A673 (cell line): ENCODE data around the gene TPTE2. TPM values are rescaled to one million over a fixed set of nuclear protein-coding genes. Genes with fewer than 3 reads are reported as not detected.
"Not testable (repeated sequence)": the region's sequence is repeated elsewhere in the genome, so short reads cannot be mapped to it uniquely, and the experiment has no call there.

Experiments
- BruUV-seq: library from RNA; stranded (reverse); fragments of 400-500 nt; replicated peaks from 2 replicates; lab custom pipeline; 2021; lab: Mats Ljungman, UMichigan
- CTCF ChIA-PET: fragments of 300-600 bp; sonication (Branson Sonifier 250); formaldehyde crosslinking; loops from one replicate; lab custom pipeline; 2022; ENCODE audit warnings: antibody characterized with exemption; lab: Charles Lee
- POLR2A ChIA-PET: fragments of 300-600 bp; sonication (Branson Sonifier 250); formaldehyde crosslinking; loops from one replicate; lab custom pipeline; 2022; ENCODE audit warnings: antibody characterized with exemption; ENCODE audit not compliant: low non-redundant PET; lab: Charles Lee
- DNase-seq: peaks from one replicate; pipeline ENCODE4 v3.0.0-alpha.2; 2015; ENCODE audit warnings: low spot score
- H3K27ac ChIP-seq: fragments of 200-600 bp; sonication (generic); 2 replicates; pipeline ENCODE4 v1.5.1; 2016; ENCODE audit warnings: mixed run types, low read depth, mild to moderate bottlenecking, mixed read lengths, antibody characterized with exemption, low read length; ENCODE audit not compliant: poor library complexity, severe bottlenecking
- H3K27me3 ChIP-seq: fragments of 200-600 bp; sonication (generic); replicated peaks from 2 replicates; pipeline ENCODE4 v1.6.1; 2017; ENCODE audit warnings: mixed run types, low read depth, mild to moderate bottlenecking, mixed read lengths, antibody characterized with exemption, low read length; ENCODE audit not compliant: insufficient read depth, poor library complexity
- H3K36me3 ChIP-seq: fragments of 200-600 bp; sonication (generic); 2 replicates; pipeline ENCODE4 v1.6.1; 2016; ENCODE audit warnings: mixed run types, mild to moderate bottlenecking, mixed read lengths, antibody characterized with exemption, low read length; ENCODE audit not compliant: insufficient read depth, poor library complexity, severe bottlenecking
- H3K4me1 ChIP-seq: fragments of 200-600 bp; sonication (generic); 2 replicates; pipeline ENCODE4 v1.6.1; 2017; ENCODE audit warnings: mixed run types, mild to moderate bottlenecking, mixed read lengths, antibody characterized with exemption, low read length; ENCODE audit not compliant: insufficient read depth, poor library complexity, severe bottlenecking
- H3K4me3 ChIP-seq: fragments of 200-600 bp; sonication (generic); 2 replicates; pipeline ENCODE4 v1.5.1; 2016; ENCODE audit warnings: low read depth, mixed run types, mild to moderate bottlenecking, mixed read lengths, low read length; ENCODE audit not compliant: poor library complexity, severe bottlenecking
- H3K9me3 ChIP-seq: fragments of 200-600 bp; sonication (generic); 2 replicates; pipeline ENCODE4 v1.6.1; 2016; ENCODE audit warnings: mixed run types, low read depth, mild to moderate bottlenecking, mixed read lengths, antibody characterized with exemption, low read length; ENCODE audit not compliant: poor library complexity, severe bottlenecking
- EZH2 ChIP-seq: fragments of 200-600 bp; sonication (generic); IDR thresholded peaks from 2 replicates; pipeline ENCODE4 v1.6.1; 2017; ENCODE audit warnings: borderline replicate concordance, low read depth, mild to moderate bottlenecking, mixed read lengths, antibody characterized with exemption, low read length; ENCODE audit not compliant: poor library complexity, severe bottlenecking
- intact Hi-C: fragments of 100-400 bp; cut with micrococcal nuclease; formaldehyde crosslinking; loops from one replicate; pipeline ENCODE4 v1.10.0; 2022; ENCODE audit not compliant: unreplicated experiment
- total RNA-seq: library from RNA; stranded (reverse); gene quantifications from 2 replicates; pipeline ENCODE4 v1.2.3, GENCODE V29; 2021
- TF ChIP-seq, protein P1 (sequence below): fragments of 300-800, 200-600 bp; sonication (generic); conservative IDR thresholded peaks from 2 replicates; pipeline ENCODE4 v1.5.1; 2017; ENCODE audit warnings: low read depth, mild to moderate bottlenecking, antibody characterized with exemption, low read length, moderate library complexity, mixed read lengths

Gene TPTE2
- total RNA-seq, 1 experiment from 2014 or later = 27.5 TPM

GRCh38 chr13:19557287-19557686 lies 4.0 kb downstream of the TPTE2 start:
- H3K9me3 ChIP-seq, intact Hi-C loops, BruUV-seq, CTCF ChIA-PET, H3K4me3 ChIP-seq, H3K27me3 ChIP-seq, H3K27ac ChIP-seq, POLR2A ChIA-PET, H3K4me1 ChIP-seq, H3K36me3 ChIP-seq, DNase-seq: not testable (repeated sequence)

GRCh38 chr13:19549245-19549644 lies 12.1 kb downstream of the TPTE2 start:
- H3K4me1 ChIP-seq, DNase-seq, H3K9me3 ChIP-seq, POLR2A ChIA-PET, CTCF ChIA-PET, intact Hi-C loops, H3K4me3 ChIP-seq, H3K27me3 ChIP-seq, H3K36me3 ChIP-seq, BruUV-seq, H3K27ac ChIP-seq: not testable (repeated sequence)

GRCh38 chr13:19525634-19526033 lies 35.7 kb downstream of the TPTE2 start:
- intact Hi-C loops, POLR2A ChIA-PET, BruUV-seq: not testable (repeated sequence)

DNA sequence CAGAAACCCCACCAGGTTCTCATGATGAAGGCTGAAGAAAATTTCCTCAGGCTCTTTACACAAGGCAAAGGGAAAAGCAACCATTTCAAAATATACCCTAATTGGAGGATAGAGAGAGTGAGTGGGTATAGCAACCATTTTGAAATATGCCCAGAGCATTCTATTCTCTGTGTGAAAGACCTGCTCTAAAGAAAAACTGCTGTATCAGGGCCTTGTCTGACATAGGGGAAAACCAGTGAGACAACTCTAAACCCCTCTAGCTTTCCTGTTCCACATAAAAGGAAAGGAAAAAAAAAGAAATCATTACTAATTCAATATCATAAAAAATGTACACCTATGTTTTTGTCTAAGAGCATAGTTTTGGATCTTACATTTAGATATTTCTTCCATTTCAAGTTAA lies 42.3 kb downstream of the TPTE2 start:
- CTCF ChIA-PET = no interaction called here
- H3K4me3 ChIP-seq = no peak overlapping the region
- no peaks in the 10 kb centered on the region for H3K27me3 ChIP-seq
- H3K36me3 ChIP-seq = no peaks in the 10 kb centered on the region
- H3K27ac ChIP-seq = no peak overlapping the region
- TF ChIP-seq EZH2 = no peak
- TF ChIP-seq, protein P1, sequence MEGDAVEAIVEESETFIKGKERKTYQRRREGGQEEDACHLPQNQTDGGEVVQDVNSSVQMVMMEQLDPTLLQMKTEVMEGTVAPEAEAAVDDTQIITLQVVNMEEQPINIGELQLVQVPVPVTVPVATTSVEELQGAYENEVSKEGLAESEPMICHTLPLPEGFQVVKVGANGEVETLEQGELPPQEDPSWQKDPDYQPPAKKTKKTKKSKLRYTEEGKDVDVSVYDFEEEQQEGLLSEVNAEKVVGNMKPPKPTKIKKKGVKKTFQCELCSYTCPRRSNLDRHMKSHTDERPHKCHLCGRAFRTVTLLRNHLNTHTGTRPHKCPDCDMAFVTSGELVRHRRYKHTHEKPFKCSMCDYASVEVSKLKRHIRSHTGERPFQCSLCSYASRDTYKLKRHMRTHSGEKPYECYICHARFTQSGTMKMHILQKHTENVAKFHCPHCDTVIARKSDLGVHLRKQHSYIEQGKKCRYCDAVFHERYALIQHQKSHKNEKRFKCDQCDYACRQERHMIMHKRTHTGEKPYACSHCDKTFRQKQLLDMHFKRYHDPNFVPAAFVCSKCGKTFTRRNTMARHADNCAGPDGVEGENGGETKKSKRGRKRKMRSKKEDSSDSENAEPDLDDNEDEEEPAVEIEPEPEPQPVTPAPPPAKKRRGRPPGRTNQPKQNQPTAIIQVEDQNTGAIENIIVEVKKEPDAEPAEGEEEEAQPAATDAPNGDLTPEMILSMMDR = no peak
- BruUV-seq = no TSS peak
- intact Hi-C loops = no loop called here
- DNase-seq = no peak
- POLR2A ChIA-PET = no interaction called here
- H3K9me3 ChIP-seq = no peaks in the 10 kb centered on the region
- H3K4me1 ChIP-seq = no peaks in the 10 kb centered on the region

More at GRCh38 chr13:19525634-19526033, 35.7 kb downstream of the TPTE2 start:
- H3K36me3 ChIP-seq, H3K4me1 ChIP-seq, CTCF ChIA-PET, H3K9me3 ChIP-seq, H3K27ac ChIP-seq, H3K4me3 ChIP-seq, DNase-seq, H3K27me3 ChIP-seq: not testable (repeated sequence)

DNA sequence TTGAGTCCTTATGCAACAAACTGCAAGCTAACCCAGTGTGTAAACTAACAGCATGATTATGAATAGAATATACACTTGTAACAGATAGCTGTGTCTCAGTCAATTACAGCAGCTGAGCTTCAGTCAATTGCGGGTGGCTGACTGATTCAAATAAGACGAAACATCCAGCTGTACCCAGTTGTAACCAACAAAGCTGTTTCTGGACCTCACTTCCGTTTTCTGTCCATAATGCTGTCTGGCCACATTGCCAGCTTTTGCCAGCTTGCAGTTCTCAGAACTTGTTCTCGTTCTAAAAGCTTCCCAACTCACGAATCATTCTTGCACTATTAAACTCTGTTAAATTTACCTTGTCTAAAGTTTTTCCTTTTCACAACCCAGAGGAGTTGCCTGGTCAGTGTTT lies 53.7 kb downstream of the TPTE2 start:
- H3K36me3 ChIP-seq, H3K27me3 ChIP-seq, BruUV-seq, H3K9me3 ChIP-seq, intact Hi-C loops, H3K4me1 ChIP-seq, POLR2A ChIA-PET, H3K4me3 ChIP-seq, H3K27ac ChIP-seq, DNase-seq, CTCF ChIA-PET: not testable (repeated sequence)

DNA sequence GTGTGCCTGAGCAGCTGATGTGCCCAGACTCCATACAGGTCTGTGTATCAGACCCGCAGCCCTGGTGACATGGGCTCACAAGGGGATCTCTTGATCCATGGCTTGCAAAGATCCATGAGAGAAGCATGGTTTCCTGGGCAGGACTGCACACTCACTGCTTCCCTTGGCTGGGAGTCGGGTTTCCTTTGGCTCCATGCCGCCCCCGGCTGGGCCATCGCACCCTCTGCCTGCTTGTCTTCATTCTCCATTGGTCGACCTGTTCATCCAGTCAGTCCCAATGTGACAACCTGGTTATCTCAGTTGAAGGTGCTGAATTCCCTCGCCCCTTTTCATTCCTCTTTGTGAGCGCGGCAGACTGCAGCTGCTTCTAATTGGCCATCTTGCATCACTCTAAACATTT lies 101.2 kb downstream of the TPTE2 start:
- intact Hi-C loops, H3K27me3 ChIP-seq, H3K4me3 ChIP-seq, DNase-seq, H3K36me3 ChIP-seq, CTCF ChIA-PET, H3K27ac ChIP-seq, H3K4me1 ChIP-seq, BruUV-seq, POLR2A ChIA-PET, H3K9me3 ChIP-seq: not testable (repeated sequence)
